WTC11 (cell line): Measurements from ENCODE around the gene GAS2.

ENCODE experiments used
- ATF2 ChIP-seq: sonication (generic); formaldehyde crosslinking; IDR thresholded peaks from 2 replicates; pipeline ENCODE4 v1.8.1; 2022; ENCODE audit warnings: low read depth, missing genetic modification reagents, borderline replicate concordance
- CDX4 ChIP-seq: fragments of 250-450 bp; sonication (Bioruptor Pico); IDR thresholded peaks from 2 replicates; pipeline ENCODE4 v1.9.0; 2021; ENCODE audit warnings: moderate library complexity, mild to moderate bottlenecking, inconsistent platforms, borderline replicate concordance
- CTCF ChIP-seq: fragments of 200-600 bp; IDR thresholded peaks from 2 replicates; pipeline ENCODE4 v1.8.0; 2022; ENCODE audit warnings: antibody characterized with exemption
- FOXK1 ChIP-seq: sonication (generic); formaldehyde crosslinking; IDR thresholded peaks from 2 replicates; pipeline ENCODE4 v1.8.0; 2022; ENCODE audit warnings: mild to moderate bottlenecking, moderate library complexity, missing genetic modification reagents
- MAX ChIP-seq: sonication (generic); formaldehyde crosslinking; IDR thresholded peaks from 2 replicates; pipeline ENCODE4 v1.8.0; 2022; ENCODE audit warnings: mild to moderate bottlenecking, missing genetic modification reagents
- MLX ChIP-seq: sonication (generic); formaldehyde crosslinking; IDR thresholded peaks from 2 replicates; pipeline ENCODE4 v1.8.1; 2023; ENCODE audit warnings: mild to moderate bottlenecking, missing genetic modification reagents, moderate library complexity
- SP1 ChIP-seq: sonication (generic); formaldehyde crosslinking; conservative IDR thresholded peaks from 2 replicates; pipeline ENCODE4 v1.8.1; 2022; ENCODE audit warnings: missing genetic modification reagents
- TEAD4 ChIP-seq: sonication (generic); formaldehyde crosslinking; IDR thresholded peaks from 2 replicates; pipeline ENCODE4 v1.8.0; 2022; ENCODE audit warnings: mild to moderate bottlenecking, missing genetic modification reagents
- ZBTB43 ChIP-seq: sonication (generic); formaldehyde crosslinking; IDR thresholded peaks from 2 replicates; pipeline ENCODE4 v1.8.1; 2023; ENCODE audit warnings: mild to moderate bottlenecking, missing genetic modification reagents
- ZNF396 ChIP-seq: fragments of 250-450 bp; sonication (Bioruptor Pico); IDR thresholded peaks from 2 replicates; pipeline ENCODE4 v1.8.0; 2021; ENCODE audit warnings: mild to moderate bottlenecking, moderate library complexity, borderline replicate concordance

GRCh38 chr11:22822203-22822602, 155.8 kb downstream of the GAS2 start:
- no peak for TF ChIP-seq CTCF
- TF ChIP-seq ZBTB43 (CRISPR knock-in tag): no peak
- no peak for TF ChIP-seq FOXK1 (CRISPR knock-in tag)
- TF ChIP-seq MAX: no peak
- no peak for TF ChIP-seq TEAD4 (CRISPR knock-in tag)
- TF ChIP-seq ATF2 (CRISPR knock-in tag): no peak
- TF ChIP-seq MLX (CRISPR knock-in tag): no peak
- no peak for TF ChIP-seq SP1 (CRISPR knock-in tag)
- TF ChIP-seq ZNF396: no peak
- no peak for TF ChIP-seq CDX4 (CRISPR knock-in tag)
